GM12801 (cell line): ENCODE measurements around the gene C2orf15.

Experiments used
- CTCF ChIP-seq: IDR thresholded peaks from one replicate; pipeline ENCODE4 v1.5.1; 2011; ENCODE audit warnings: control low read depth; ENCODE audit not compliant: insufficient read length; ENCODE audit errors: extremely low read depth

C2orf15 gene

GRCh38 chr2:99190548-99190947, 49.0 kb downstream of the C2orf15 start:
- no peak for TF ChIP-seq CTCF

- no peak for TF ChIP-seq CTCF
Observed at GRCh38 chr2:99198103-99198841, 56.8 kb downstream of the C2orf15 start.

DNA sequence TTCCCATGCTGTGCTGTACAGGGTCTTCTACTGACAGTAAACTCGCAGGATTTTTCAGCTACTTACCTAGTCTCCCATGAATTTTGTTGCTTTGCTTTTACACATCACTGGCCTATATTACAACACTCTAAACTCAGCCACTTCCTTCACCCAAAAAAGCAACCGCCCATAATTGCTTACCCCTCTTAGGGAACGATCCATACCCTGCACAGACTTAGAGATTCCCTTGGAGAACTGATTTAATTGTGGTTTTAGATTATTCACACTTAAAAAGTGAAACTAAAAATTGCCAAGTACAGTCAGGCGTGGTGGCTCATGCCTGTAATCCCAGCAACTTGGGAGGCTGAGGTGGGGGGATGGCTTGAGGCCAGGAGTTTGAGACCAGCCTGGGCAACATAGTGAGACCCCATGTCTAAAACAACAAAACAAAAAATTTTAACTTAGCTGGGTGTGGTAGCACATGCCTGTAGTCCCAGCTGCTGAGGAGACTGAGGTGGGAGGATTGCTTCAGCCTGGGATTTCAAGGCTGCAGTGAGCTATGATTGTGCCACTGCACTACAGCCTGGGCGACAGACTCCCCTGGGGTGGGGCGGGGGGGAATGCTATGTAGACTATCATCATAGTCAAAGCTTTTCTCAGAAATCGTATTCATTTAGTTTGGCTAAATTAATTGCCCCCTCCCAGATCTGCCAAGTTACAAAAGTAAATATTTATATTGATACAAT, 58.7 kb downstream of the C2orf15 start:
- TF ChIP-seq CTCF: no peak
